ENCODE results near the gene NPTXR. TPM values are rescaled to one million over a fixed set of nuclear protein-coding genes. Genes with fewer than 3 reads are reported as not detected.

The NPTXR gene
- total and polyA plus RNA-seq, 2 donors from 2014 or later: 1.1 to 12.5 TPM

- H3K27ac ChIP-seq (ENCODE audit: low read depth in 2 of 2, low read length in 2 of 2): no peak overlapping the region
- no peak for TF ChIP-seq CTCF (IDR thresholded peaks at IDR 0.05; ENCODE audit: borderline replicate concordance, extremely low read depth, insufficient read depth)
- DNase-seq: peak in 3 of 5 donors; percentile 17 to 86 (median 49)
- H3K27me3 ChIP-seq (ENCODE audit: control insufficient read depth, insufficient read depth, low read length): no peaks in the 10 kb centered on the region
- H3K9me3 ChIP-seq (ENCODE audit: control insufficient read depth in 2 of 3, insufficient read depth in 1 of 3, low read length in 3 of 3): peaks cover 0 to 4% (median 0%) of the 10 kb centered on the region in 3 donors
- no peak for FAIRE-seq
- no peak overlapping the region for H3K9ac ChIP-seq (ENCODE audit: low read length in 3 of 3)
- no peaks in the 10 kb centered on the region for H3K36me3 ChIP-seq (ENCODE audit: control insufficient read depth in 2 of 3, insufficient read depth in 3 of 3, low read length in 3 of 3)
- H3K4me1 ChIP-seq (ENCODE audit: control insufficient read depth in 2 of 3, insufficient read depth in 2 of 3, low read depth in 1 of 3, low read length in 3 of 3): no peaks in the 10 kb centered on the region
- H3K4me3 ChIP-seq (ENCODE audit: low read length in 3 of 3): no peak overlapping the region
- intact Hi-C loops (cut with DNase I): no loop called here
Observed at GRCh38 chr22:38802671-38803121, 41.1 kb downstream of the NPTXR start.

- no peak overlapping the region for H3K4me3 ChIP-seq (ENCODE audit: low read length in 3 of 3)
- TF ChIP-seq CTCF (IDR thresholded peaks at IDR 0.05; ENCODE audit: borderline replicate concordance, extremely low read depth, insufficient read depth): no peak
- DNase-seq (no peak), FAIRE-seq (no peak)
- no peaks in the 10 kb centered on the region for H3K27me3 ChIP-seq (ENCODE audit: control insufficient read depth, insufficient read depth, low read length)
- H3K9me3 ChIP-seq (ENCODE audit: control insufficient read depth in 2 of 3, insufficient read depth in 1 of 3, low read length in 3 of 3): peaks cover 0 to 4% (median 0%) of the 10 kb centered on the region in 3 donors
- no peak overlapping the region for H3K27ac ChIP-seq (ENCODE audit: low read depth in 2 of 2, low read length in 2 of 2)
- intact Hi-C loops (cut with DNase I): no loop called here
- no peaks in the 10 kb centered on the region for H3K36me3 ChIP-seq (ENCODE audit: control insufficient read depth in 2 of 3, insufficient read depth in 3 of 3, low read length in 3 of 3)
- H3K9ac ChIP-seq (ENCODE audit: low read length in 3 of 3): no peak overlapping the region
- peaks cover 0 to 1% (median 0%) of the 10 kb centered on the region in 3 donors for H3K4me1 ChIP-seq (ENCODE audit: control insufficient read depth in 2 of 3, insufficient read depth in 2 of 3, low read depth in 1 of 3, low read length in 3 of 3)
Observed at GRCh38 chr22:38799265-38800002, 44.4 kb downstream of the NPTXR start.

DNA sequence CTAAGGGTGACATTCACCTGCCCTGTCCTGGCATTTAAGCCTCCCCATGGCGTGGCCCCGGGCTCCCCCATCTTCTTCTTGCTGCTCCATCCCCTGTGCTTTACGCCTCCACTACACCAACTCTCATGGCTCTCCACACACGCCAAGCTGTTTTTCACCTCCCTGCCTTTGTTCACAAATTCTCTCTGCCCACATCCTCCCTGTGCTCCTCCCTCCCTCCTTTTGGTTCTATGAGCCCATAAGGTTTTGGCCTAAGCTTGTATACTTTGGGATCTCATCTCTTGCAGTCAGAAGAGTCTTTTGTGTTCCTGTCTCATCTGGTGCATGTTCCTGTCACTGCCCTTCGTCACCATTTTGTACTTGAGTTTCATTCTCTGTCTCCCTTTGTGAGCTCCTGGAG, 45.3 kb downstream of the NPTXR start:
- H3K9me3 ChIP-seq (ENCODE audit: control insufficient read depth in 2 of 3, insufficient read depth in 1 of 3, low read length in 3 of 3): peaks cover 0 to 4% (median 0%) of the 10 kb centered on the region in 3 donors
- intact Hi-C loops (cut with DNase I): no loop called here
- FAIRE-seq: no peak
- no peak overlapping the region for H3K9ac ChIP-seq (ENCODE audit: low read length in 3 of 3)
- H3K4me1 ChIP-seq (ENCODE audit: control insufficient read depth in 2 of 3, insufficient read depth in 2 of 3, low read depth in 1 of 3, low read length in 3 of 3): peaks cover 0 to 4% (median 0%) of the 10 kb centered on the region in 3 donors
- no peaks in the 10 kb centered on the region for H3K36me3 ChIP-seq (ENCODE audit: control insufficient read depth in 2 of 3, insufficient read depth in 3 of 3, low read length in 3 of 3)
- no peak overlapping the region for H3K4me3 ChIP-seq (ENCODE audit: low read length in 3 of 3)
- no peaks in the 10 kb centered on the region for H3K27me3 ChIP-seq (ENCODE audit: control insufficient read depth, insufficient read depth, low read length)
- no peak for DNase-seq
- no peak for TF ChIP-seq CTCF (IDR thresholded peaks at IDR 0.05; ENCODE audit: borderline replicate concordance, extremely low read depth, insufficient read depth)
- H3K27ac ChIP-seq (ENCODE audit: low read depth in 2 of 2, low read length in 2 of 2): no peak overlapping the region

Data from kidney (tissue), 14 donors.